ENCODE data around the gene HERC2. TPM values are rescaled to one million over a fixed set of nuclear protein-coding genes. Genes with fewer than 3 reads are reported as not detected.

Gene HERC2
- total RNA-seq, 1 experiment from 2014 or later, result 69.2 TPM

DNA sequence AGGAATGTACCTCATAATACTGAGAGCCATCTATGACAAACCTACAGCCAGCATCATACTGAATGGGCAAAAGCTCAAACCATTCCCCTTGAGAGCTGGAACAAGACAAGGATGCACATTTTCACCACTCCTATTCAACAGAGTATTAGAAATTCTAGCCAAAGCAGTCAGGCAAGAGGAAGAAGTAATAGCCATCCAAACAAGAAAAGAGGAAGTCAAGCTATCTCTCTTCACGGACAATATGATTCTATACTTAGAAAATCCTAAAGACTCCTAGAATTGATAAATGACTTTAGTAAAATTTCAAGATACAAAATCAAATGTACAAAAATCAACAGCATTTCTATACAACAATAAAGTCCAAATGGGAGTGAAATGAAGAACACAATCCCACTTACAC, 253.0 kb downstream of the HERC2 start:
- no CpG with 5 or more reads among the region's 1 CpG for WGBS (ENCODE audit: extremely low coverage, insufficient read length, low lambda C conversion rate)
- H3K27me3 Mint-ChIP-seq (ENCODE audit: low read depth), result peaks cover 4% of the 10 kb centered on the region

More for the DNA sequence above, 253.0 kb downstream of the HERC2 start:
- Histone ChIP-seq H3K9me3 (ENCODE audit: control insufficient read depth, low read depth, low read length) (no peaks in the 10 kb centered on the region), H2BK5ac (ENCODE audit: insufficient read length, low read length) (no peak overlapping the region), H2BK12ac (ENCODE audit: insufficient read length, low read depth, low read length) (no peak overlapping the region), H4K5ac (ENCODE audit: insufficient read length, low read depth, low read length) (no peak overlapping the region), H3K4me2 (ENCODE audit: insufficient read depth, insufficient read length, low read length) (no peak overlapping the region), H3K14ac (ENCODE audit: insufficient read depth, low read length) (no peak overlapping the region), H4K91ac (ENCODE audit: insufficient read length, low read depth, low read length) (no peak overlapping the region), H3K56ac (ENCODE audit: insufficient read length, low read depth, low read length) (no peak overlapping the region), H2BK20ac (ENCODE audit: low read depth, low read length, poor library complexity, severe bottlenecking) (no peak overlapping the region), H3T11ph (ENCODE audit: low read length) (no peak overlapping the region), H3K27ac (ENCODE audit: insufficient read length, low read depth, low read length) (no peak overlapping the region), H3K18ac (ENCODE audit: insufficient read length, low read depth, low read length) (no peak overlapping the region), H3K79me2 (ENCODE audit: insufficient read depth, low read length) (no peaks in the 10 kb centered on the region), H4K20me1 (ENCODE audit: control insufficient read depth, insufficient read depth, insufficient read length) (no peaks in the 10 kb centered on the region), H4K8ac (replicated peaks; ENCODE audit: insufficient read length, low read depth, low read length) (no peak overlapping the region), H2AFZ (ENCODE audit: low read length) (no peak overlapping the region), H3K23ac (ENCODE audit: insufficient read length, low read depth, low read length) (no peak overlapping the region), H3K23me2 (ENCODE audit: insufficient read length, low read depth, low read length, poor library complexity, severe bottlenecking) (no peaks in the 10 kb centered on the region), H3K4ac (ENCODE audit: low read depth, low read length) (no peak overlapping the region), H3K79me1 (ENCODE audit: insufficient read depth, low read depth, low read length, poor library complexity, severe bottlenecking) (no peaks in the 10 kb centered on the region), H2BK15ac (ENCODE audit: low read depth, low read length) (no peak overlapping the region), H3K4me1 (ENCODE audit: insufficient read depth, low read length) (no peaks in the 10 kb centered on the region), H3K9ac (ENCODE audit: extremely low read depth, insufficient read length, low read length) (no peak overlapping the region), H3K27me3 (ENCODE audit: insufficient read depth, low read length) (no peaks in the 10 kb centered on the region; the same call in 1 of the 2 replicates), H2AK5ac (ENCODE audit: insufficient read length, low read length) (no peak overlapping the region), H2BK120ac (ENCODE audit: low read depth, low read length, poor library complexity, severe bottlenecking) (no peak overlapping the region)
- Mint-ChIP-seq H3K36me3 (ENCODE audit: insufficient read depth in 1 of 3, low read depth in 3 of 3) (peaks cover 0 to 23% (median 4%) of the 10 kb centered on the region in 3 experiments; a peak in 5 of 7 replicates), H3K27ac (no peak overlapping the region), H3K4me1 (peaks cover 7 to 13% of the 10 kb centered on the region in 2 experiments), H3K9me3 (peaks cover 26 to 35% of the 10 kb centered on the region in 2 experiments), H3K4me3 (no peak overlapping the region)
- DNase-seq, result no peak
- TF ChIP-seq, protein P1, sequence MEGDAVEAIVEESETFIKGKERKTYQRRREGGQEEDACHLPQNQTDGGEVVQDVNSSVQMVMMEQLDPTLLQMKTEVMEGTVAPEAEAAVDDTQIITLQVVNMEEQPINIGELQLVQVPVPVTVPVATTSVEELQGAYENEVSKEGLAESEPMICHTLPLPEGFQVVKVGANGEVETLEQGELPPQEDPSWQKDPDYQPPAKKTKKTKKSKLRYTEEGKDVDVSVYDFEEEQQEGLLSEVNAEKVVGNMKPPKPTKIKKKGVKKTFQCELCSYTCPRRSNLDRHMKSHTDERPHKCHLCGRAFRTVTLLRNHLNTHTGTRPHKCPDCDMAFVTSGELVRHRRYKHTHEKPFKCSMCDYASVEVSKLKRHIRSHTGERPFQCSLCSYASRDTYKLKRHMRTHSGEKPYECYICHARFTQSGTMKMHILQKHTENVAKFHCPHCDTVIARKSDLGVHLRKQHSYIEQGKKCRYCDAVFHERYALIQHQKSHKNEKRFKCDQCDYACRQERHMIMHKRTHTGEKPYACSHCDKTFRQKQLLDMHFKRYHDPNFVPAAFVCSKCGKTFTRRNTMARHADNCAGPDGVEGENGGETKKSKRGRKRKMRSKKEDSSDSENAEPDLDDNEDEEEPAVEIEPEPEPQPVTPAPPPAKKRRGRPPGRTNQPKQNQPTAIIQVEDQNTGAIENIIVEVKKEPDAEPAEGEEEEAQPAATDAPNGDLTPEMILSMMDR (conservative IDR thresholded peaks at IDR 0.05), result no peak

Measured in H9 (cell line).